ENCODE measurements around the gene CLASP1. TPM values are rescaled to one million over a fixed set of nuclear protein-coding genes. Genes with fewer than 3 reads are reported as not detected.

The CLASP1 gene
- total and polyA plus RNA-seq, 2 donors (not counting 3 experiments of a cell fraction or from before 2014, with no cell fraction given): 10.0 to 57.9 TPM

- H2AFZ ChIP-seq (ENCODE audit: low read depth, low read length): no peak overlapping the region
- H3K9ac ChIP-seq (replicated peaks; ENCODE audit: extremely low read depth, insufficient read depth, low read length): no peak overlapping the region
- intact Hi-C loops (cut with micrococcal nuclease): loop anchor here (1.0 to 2.0 kb wide), 3 partner anchors 29 to 158 kb away; no protein-coding TSS in a partner anchor
- no peak overlapping the region for H3K4me2 ChIP-seq (ENCODE audit: insufficient read depth, low read length)
- H3K4me1 ChIP-seq (ENCODE audit: control insufficient read depth, extremely low read depth, insufficient read depth, low read length): no peaks in the 10 kb centered on the region
- H3K9me3 ChIP-seq (replicated peaks; ENCODE audit: control insufficient read depth, insufficient read depth, low read length): no peaks in the 10 kb centered on the region
- POLR2A ChIA-PET: interaction anchor here (1.8 kb wide), 1 partner anchor 158 kb away, joined by 11 read pairs; the partner anchor contains the start of gene RNU4ATAC
- CTCF ChIA-PET: interaction anchor here (0.7 to 3.1 kb wide), 9 partner anchors 10 to 594 kb away, joined by 3 to 22 read pairs (median 4); partner anchors contain the start of gene RNU4ATAC
- no peaks in the 10 kb centered on the region for H3K27me3 ChIP-seq (ENCODE audit: control insufficient read depth in 2 of 2, insufficient read depth in 2 of 2, low read length in 2 of 2)
- FAIRE-seq (peak; percentile 54), DNase-seq (ENCODE audit: low read depth, low spot score) (peak; percentile 77)
- no peaks in the 10 kb centered on the region for H3K9me1 ChIP-seq (replicated peaks; ENCODE audit: control insufficient read depth, extremely low read depth, insufficient read depth, low read length)
- no peak for TF ChIP-seq MAX (IDR thresholded peaks at IDR 0.05; ENCODE audit: insufficient read depth, insufficient read length)
- TF ChIP-seq POLR2AphosphoS5 (IDR thresholded peaks at IDR 0.05; ENCODE audit: insufficient read depth, low read depth, low read length): no peak
- TF ChIP-seq POLR2A (IDR thresholded peaks at IDR 0.05; ENCODE audit: low read depth, low read length): no peak
- peak; percentile 37 to 50 for TF ChIP-seq CTCF (IDR thresholded peaks at IDR 0.05; ENCODE audit: extremely low read depth in 1 of 2, insufficient read depth in 1 of 2, low read depth in 1 of 2, low read length in 2 of 2)
- peak; percentile 46 for TF ChIP-seq GATA2 (IDR thresholded peaks at IDR 0.05; ENCODE audit: insufficient read depth, insufficient read length, low read depth, low read length)
- TF ChIP-seq MYC (IDR thresholded peaks at IDR 0.05; ENCODE audit: low read depth, low read length): no peak
- no peaks in the 10 kb centered on the region for H4K20me1 ChIP-seq (replicated peaks; ENCODE audit: control insufficient read depth, extremely low read depth, insufficient read depth, low read length)
- no peak overlapping the region for H3K27ac ChIP-seq (ENCODE audit: insufficient read depth, low read depth, low read length)
- no peaks in the 10 kb centered on the region for H3K79me2 ChIP-seq (ENCODE audit: control insufficient read depth, insufficient read depth, low read length)
- H3K4me3 ChIP-seq (replicated peaks in 1 of 3; ENCODE audit: insufficient read depth in 1 of 3, low read depth in 1 of 3, low read length in 3 of 3): no peak overlapping the region
- no TSS peak for BruUV-seq (replicated peaks)
- dilution Hi-C loops (cut with MboI; ENCODE audit: extremely low pct_ligation_motif_present, low sequenced_read_pairs): no loop called here
- no peaks in the 10 kb centered on the region for H3K36me3 ChIP-seq (ENCODE audit: control insufficient read depth in 2 of 2, extremely low read depth in 1 of 2, insufficient read depth in 2 of 2, low read length in 2 of 2)
These were observed 40.1 kb upstream of the CLASP1 start for GRCh38 chr2:121689356-121689755.

All from endothelial cell of umbilical vein (primary cell).